HUES48 (cell line): Measurements from ENCODE around the gene UBE2Q2.
"Not testable (repeated sequence)": the region's sequence is repeated elsewhere in the genome, so short reads cannot be mapped to it uniquely, and the experiment has no call there.

Source experiments
- H3K27ac ChIP-seq: one replicate; pipeline ENCODE4 v1.7.0; 2013; ENCODE audit warnings: low read depth, low read length, inconsistent platforms
- H3K27me3 ChIP-seq: 2 replicates; pipeline ENCODE4 v1.6.1; 2013; ENCODE audit warnings: mild to moderate bottlenecking, low read length; ENCODE audit not compliant: control insufficient read depth, insufficient read depth
- H3K36me3 ChIP-seq: 2 replicates; pipeline ENCODE4 v1.6.1; 2013; ENCODE audit warnings: low read length; ENCODE audit not compliant: control insufficient read depth, insufficient read depth
- H3K4me1 ChIP-seq: 2 replicates; pipeline ENCODE4 v1.6.1; 2013; ENCODE audit warnings: mild to moderate bottlenecking, low read length; ENCODE audit not compliant: control insufficient read depth, insufficient read depth
- H3K4me3 ChIP-seq: 2 replicates; pipeline ENCODE4 v1.5.1; 2013; ENCODE audit warnings: mild to moderate bottlenecking, low read depth, low read length
- H3K9ac ChIP-seq: 2 replicates; pipeline ENCODE4 v1.6.1; 2013; ENCODE audit warnings: mild to moderate bottlenecking, low read depth, low read length, moderate library complexity
- H3K9me3 ChIP-seq: 2 replicates; pipeline ENCODE4 v1.6.1; 2013; ENCODE audit warnings: low read length; ENCODE audit not compliant: control insufficient read depth, insufficient read depth

UBE2Q2 gene

GRCh38 chr15:75903331-75904239 is 60.3 kb downstream of the UBE2Q2 start, which contains the start of gene FBXO22:
FBXO22 (plus strand) TSS chr15:75903878; CDS start chr15:75903964, 86 bp downstream.
- Histone ChIP-seq H3K4me3 (peak within 1 kb of the TSS; percentile 91), H3K9me3 (no peaks in the 10 kb centered on the region), H3K9ac (peak within 1 kb of the TSS; percentile 96), H3K36me3 (peaks cover 52% of the 10 kb centered on the region), H3K27ac (peak within 1 kb of the TSS; percentile 96), H3K27me3 (no peaks in the 10 kb centered on the region), H3K4me1 (peaks cover 20% of the 10 kb centered on the region)

DNA sequence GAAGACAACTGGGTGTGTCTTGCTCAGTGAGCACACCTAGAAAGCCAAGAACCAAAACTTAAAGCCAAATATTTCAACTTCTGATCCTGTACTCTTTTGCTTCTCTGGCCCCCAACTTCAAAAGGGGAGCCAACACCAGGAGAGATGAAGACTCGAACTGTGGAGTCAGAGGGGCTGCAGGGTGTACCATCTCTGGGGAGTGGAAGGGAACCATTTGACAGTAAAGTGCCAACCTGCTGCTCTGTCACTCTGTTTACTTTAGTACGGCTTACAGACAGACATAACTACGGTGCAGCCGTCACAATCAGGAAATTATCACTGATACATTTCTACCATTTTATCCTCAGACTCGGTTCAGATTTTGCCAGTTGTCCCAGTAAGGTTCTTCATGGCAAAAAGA is 62.0 kb downstream of the UBE2Q2 start:
- Histone ChIP-seq H3K36me3 (peaks cover 59% of the 10 kb centered on the region), H3K27me3 (no peaks in the 10 kb centered on the region), H3K9me3 (no peaks in the 10 kb centered on the region), H3K27ac (no peak overlapping the region), H3K4me1 (peaks cover 20% of the 10 kb centered on the region), H3K9ac (no peak overlapping the region), H3K4me3 (peak overlapping the region; percentile 30; the same call in 1 of the 2 replicates)

GRCh38 chr15:75910355-75910754 is 67.1 kb downstream of the UBE2Q2 start:
- not testable (repeated sequence) for H3K9ac ChIP-seq, H3K27ac ChIP-seq
- peaks cover 69% of the 10 kb centered on the region for H3K36me3 ChIP-seq

DNA sequence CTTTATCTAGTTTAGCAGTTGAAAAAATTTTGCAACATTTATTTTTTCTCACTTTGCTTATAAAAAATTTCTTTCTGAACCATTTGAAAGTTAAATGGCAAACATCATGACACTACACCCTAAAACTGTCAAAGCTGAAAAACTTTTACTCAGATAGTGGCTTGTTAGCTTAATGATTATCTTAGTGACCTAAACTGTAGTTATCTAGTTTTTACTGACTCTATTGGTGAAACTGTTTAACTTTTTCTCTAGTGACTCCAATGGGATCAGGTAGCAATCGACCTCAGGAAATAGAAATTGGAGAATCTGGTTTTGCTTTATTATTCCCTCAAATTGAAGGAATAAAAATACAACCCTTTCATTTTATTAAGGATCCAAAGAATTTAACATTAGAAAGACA is 73.7 kb downstream of the UBE2Q2 start:
- Histone ChIP-seq H3K9me3 (no peaks in the 10 kb centered on the region), H3K27me3 (no peaks in the 10 kb centered on the region), H3K36me3 (peaks cover 81% of the 10 kb centered on the region), H3K4me1 (no peaks in the 10 kb centered on the region), H3K9ac (no peak overlapping the region), H3K27ac (no peak overlapping the region), H3K4me3 (no peak overlapping the region)

More at GRCh38 chr15:75910355-75910754, 67.1 kb downstream of the UBE2Q2 start:
- H3K4me3 ChIP-seq, H3K9me3 ChIP-seq, H3K4me1 ChIP-seq, H3K27me3 ChIP-seq: not testable (repeated sequence)

DNA sequence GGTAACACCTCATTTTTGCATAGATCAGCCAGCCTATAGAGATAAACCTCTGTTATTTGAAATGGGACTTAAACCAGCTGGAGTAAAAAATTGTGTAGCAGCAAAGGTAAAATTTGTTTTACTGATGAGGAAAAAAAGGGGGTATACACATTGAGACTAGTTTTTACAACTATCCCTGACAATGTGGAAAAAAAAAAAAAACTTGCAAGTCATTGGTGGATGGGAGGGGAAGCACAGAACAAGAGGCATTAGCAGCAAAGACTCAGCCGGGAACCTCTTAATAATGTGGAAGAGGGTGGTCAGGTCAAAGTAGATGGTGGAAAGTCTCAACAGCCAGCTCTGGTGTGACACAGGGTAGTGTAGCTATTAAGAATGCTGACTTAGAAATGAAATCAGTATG is 74.9 kb downstream of the UBE2Q2 start:
- peaks cover 90% of the 10 kb centered on the region for H3K36me3 ChIP-seq
- H3K9me3 ChIP-seq, result no peaks in the 10 kb centered on the region
- no peak overlapping the region for H3K27ac ChIP-seq
- H3K4me1 ChIP-seq, result no peaks in the 10 kb centered on the region
- H3K9ac ChIP-seq, result no peak overlapping the region
- no peak overlapping the region for H3K4me3 ChIP-seq
- no peaks in the 10 kb centered on the region for H3K27me3 ChIP-seq

GRCh38 chr15:75920079-75920478 is 76.8 kb downstream of the UBE2Q2 start:
- no peaks in the 10 kb centered on the region for H3K4me1 ChIP-seq
- H3K36me3 ChIP-seq, result peaks cover 80% of the 10 kb centered on the region
- no peak overlapping the region for H3K27ac ChIP-seq
- no peaks in the 10 kb centered on the region for H3K9me3 ChIP-seq
- no peak overlapping the region for H3K9ac ChIP-seq
- H3K4me3 ChIP-seq, result no peak overlapping the region
- no peaks in the 10 kb centered on the region for H3K27me3 ChIP-seq

- H3K27me3 ChIP-seq, result no peaks in the 10 kb centered on the region
- H3K36me3 ChIP-seq, result peaks cover 73% of the 10 kb centered on the region
- H3K27ac ChIP-seq, result no peak overlapping the region
These were observed 78.8 kb downstream of the UBE2Q2 start for GRCh38 chr15:75921732-75922703.

GRCh38 chr15:75923756-75924155 is 80.5 kb downstream of the UBE2Q2 start:
- peaks cover 55% of the 10 kb centered on the region for H3K36me3 ChIP-seq

More at GRCh38 chr15:75921732-75922703, 78.8 kb downstream of the UBE2Q2 start:
- Histone ChIP-seq H3K4me1 (peaks cover 10% of the 10 kb centered on the region), H3K9me3 (no peaks in the 10 kb centered on the region), H3K9ac (no peak overlapping the region), H3K4me3 (no peak overlapping the region)

GRCh38 chr15:75924576-75924975 is 81.3 kb downstream of the UBE2Q2 start:
- H3K4me1 ChIP-seq, result peaks cover 15% of the 10 kb centered on the region
- no peaks in the 10 kb centered on the region for H3K27me3 ChIP-seq
- no peaks in the 10 kb centered on the region for H3K9me3 ChIP-seq
- H3K27ac ChIP-seq, result no peak overlapping the region
- H3K4me3 ChIP-seq, result no peak overlapping the region
- no peak overlapping the region for H3K9ac ChIP-seq
- H3K36me3 ChIP-seq, result peaks cover 48% of the 10 kb centered on the region

More at GRCh38 chr15:75923756-75924155, 80.5 kb downstream of the UBE2Q2 start:
- no peak overlapping the region for H3K27ac ChIP-seq
- no peak overlapping the region for H3K4me3 ChIP-seq
- H3K27me3 ChIP-seq, result no peaks in the 10 kb centered on the region
- peaks cover 15% of the 10 kb centered on the region for H3K4me1 ChIP-seq
- no peak overlapping the region for H3K9ac ChIP-seq
- no peaks in the 10 kb centered on the region for H3K9me3 ChIP-seq

DNA sequence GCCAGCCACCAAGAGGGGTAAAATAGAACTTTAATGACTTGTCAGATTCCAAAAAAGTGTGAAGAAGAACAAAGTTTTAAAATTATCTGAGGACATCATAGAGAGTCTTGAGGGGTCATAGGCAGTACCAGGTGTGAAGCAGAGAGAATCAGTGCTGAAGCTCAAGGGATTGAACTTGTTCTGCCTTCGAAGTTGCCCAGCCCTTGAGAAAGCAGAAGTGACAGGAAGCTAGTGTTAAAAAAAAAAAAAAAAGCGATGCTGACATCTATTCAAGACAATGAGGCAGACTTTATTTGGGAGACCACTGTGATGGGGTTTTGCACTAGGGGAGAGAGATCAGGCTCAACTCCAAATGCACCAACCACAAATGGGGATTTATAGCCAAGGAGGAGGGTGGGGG is 82.2 kb downstream of the UBE2Q2 start:
- Histone ChIP-seq H3K4me1 (peaks cover 15% of the 10 kb centered on the region), H3K27ac (no peak overlapping the region), H3K36me3 (peaks cover 48% of the 10 kb centered on the region), H3K4me3 (no peak overlapping the region), H3K9me3 (no peaks in the 10 kb centered on the region), H3K27me3 (no peaks in the 10 kb centered on the region), H3K9ac (no peak overlapping the region)
